ENCODE results near the gene RFX4. TPM values are rescaled to one million over a fixed set of nuclear protein-coding genes. Genes with fewer than 3 reads are reported as not detected.

RFX4 gene
- total RNA-seq, 1 experiment from 2014 or later = not detected

GRCh38 chr12:106687672-106688071, 104.9 kb downstream of the RFX4 start:
- ChIA-PET POLR2A (no interaction called here), CTCF (no interaction called here), RAD21 (ENCODE audit: low non-redundant PET in 1 of 2, low total read pairs in 2 of 2, uncharacterized antibody in 2 of 2, unreplicated experiment in 2 of 2) (no interaction called here)
- no peaks in the 10 kb centered on the region for H3K36me3 ChIP-seq (ENCODE audit: control insufficient read depth in 1 of 2, insufficient read depth in 2 of 2, low read length in 2 of 2)
- no peaks in the 10 kb centered on the region for H3K9me3 ChIP-seq (ENCODE audit: control insufficient read depth in 1 of 2, insufficient read depth in 1 of 2, low read depth in 1 of 2, low read length in 2 of 2)
- intact Hi-C loops (cut with micrococcal nuclease) = no loop called here
- H3K4me2 ChIP-seq (ENCODE audit: low read length) = no peak overlapping the region
- H3K27ac ChIP-seq (ENCODE audit: low read depth, low read length) = no peak overlapping the region
- no TSS peak for BruUV-seq (replicated peaks)
- no peak for ATAC-seq
- no peaks in the 10 kb centered on the region for H3K27me3 ChIP-seq (ENCODE audit: insufficient read depth, low read length)
- no peak overlapping the region for H2AFZ ChIP-seq (ENCODE audit: low read depth, low read length, poor library complexity, severe bottlenecking)
- no peak overlapping the region for H3K9ac ChIP-seq (ENCODE audit: low read length)
- TF ChIP-seq REST (IDR thresholded peaks at IDR 0.05; ENCODE audit: low read depth) (no peak), RAD21 (IDR thresholded peaks at IDR 0.05; ENCODE audit: low read depth) (no peak), CBX3 (IDR thresholded peaks at IDR 0.05; ENCODE audit: low read depth) (no peak), ATF3 (IDR thresholded peaks at IDR 0.05) (no peak), ZFX (IDR thresholded peaks at IDR 0.05) (no peak), POLR2AphosphoS5 (IDR thresholded peaks at IDR 0.05; ENCODE audit: low read depth, low read length) (no peak), YY1 (IDR thresholded peaks at IDR 0.05; ENCODE audit: extremely low read depth, insufficient replicate concordance, low read depth, low read length) (no peak), CTCF (IDR thresholded peaks at IDR 0.05 in 2 of 3, conservative IDR thresholded peaks at IDR 0.05 in 1 of 3; ENCODE audit: borderline replicate concordance in 1 of 3, insufficient read depth in 1 of 3, low read depth in 2 of 3, low read length in 2 of 3) (no peak), EZH2phosphoT487 (IDR thresholded peaks at IDR 0.05; ENCODE audit: borderline replicate concordance) (no peak), EZH2 (IDR thresholded peaks at IDR 0.05) (no peak), SP1 (IDR thresholded peaks at IDR 0.05; ENCODE audit: low read depth) (no peak)
- no peak for DNase-seq (ENCODE audit: low read depth, low spot score)
- H3K4me3 ChIP-seq (replicated peaks in 1 of 2; ENCODE audit: low read depth in 1 of 2, low read length in 2 of 2) = no peak overlapping the region
- no peaks in the 10 kb centered on the region for H3K9me2 ChIP-seq (ENCODE audit: insufficient read depth)
- no peaks in the 10 kb centered on the region for H3K4me1 ChIP-seq (ENCODE audit: control insufficient read depth in 1 of 2, insufficient read depth in 2 of 2, low read length in 2 of 2)
- H3K79me2 ChIP-seq (ENCODE audit: insufficient read depth, low read length) = no peaks in the 10 kb centered on the region
- H4K20me1 ChIP-seq (ENCODE audit: insufficient read depth) = no peaks in the 10 kb centered on the region

Measured in HCT116 (cell line).